H1 (cell line): Measurements from ENCODE around the gene KIF15. TPM values are rescaled to one million over a fixed set of nuclear protein-coding genes. Genes with fewer than 3 reads are reported as not detected.
A peak's percentile ranks its signal among the peaks of the same experiment; 100 is the strongest.

ENCODE experiments used
- HDAC6 ChIP-seq: IDR thresholded peaks from one replicate; pipeline ENCODE4 v1.7.1; 2012; ENCODE audit warnings: low read depth, mild to moderate bottlenecking, inconsistent platforms, low read length, moderate library complexity
- ZNF274 ChIP-seq: IDR thresholded peaks from 2 replicates; pipeline ENCODE4 v1.7.0; 2012; ENCODE audit warnings: low read length, borderline replicate concordance; ENCODE audit errors: extremely low read depth
- polyA plus RNA-seq, 7 experiments: library from polyadenylated mRNA; depleted of rRNA in 3 of 7; stranded (reverse) in 5 of 7; unstranded in 2 of 7; fragments of >200 nt in 5 of 7; fragments of 200-250 nt in 2 of 7; gene quantifications; 1 replicate in 5 of 7; 2 replicates in 1 of 7; 4 replicates in 1 of 7; pipeline versions ENCODE4 v1.2.1 to v1.2.3, GENCODE V29; 2011 to 2013; ENCODE audit warnings: missing spikeins in 2 of 7, mixed read lengths in 2 of 7
- total RNA-seq: library from RNA; stranded (reverse); fragmentation: NEBNext Ultra II Directional; extraction: Animal tissue kit (Norgen Biotek cat#: 25700); gene quantifications from 2 replicates; pipeline ENCODE4 v1.2.1, GENCODE V29; 2021
- TF ChIP-seq, protein P1 (sequence below): fragments of 300-600 bp; sonication (generic); IDR thresholded peaks from 2 replicates; pipeline ENCODE4 v1.7.1; 2012; ENCODE audit warnings: low read length, moderate library complexity, mild to moderate bottlenecking, inconsistent platforms; ENCODE audit not compliant: insufficient replicate concordance

KIF15 gene
- total and polyA plus RNA-seq, 2 of the 8 experiments (the other 6 are each of a cell fraction or from before 2014, with no cell fraction given), result 4.2 to 25.5 TPM

DNA sequence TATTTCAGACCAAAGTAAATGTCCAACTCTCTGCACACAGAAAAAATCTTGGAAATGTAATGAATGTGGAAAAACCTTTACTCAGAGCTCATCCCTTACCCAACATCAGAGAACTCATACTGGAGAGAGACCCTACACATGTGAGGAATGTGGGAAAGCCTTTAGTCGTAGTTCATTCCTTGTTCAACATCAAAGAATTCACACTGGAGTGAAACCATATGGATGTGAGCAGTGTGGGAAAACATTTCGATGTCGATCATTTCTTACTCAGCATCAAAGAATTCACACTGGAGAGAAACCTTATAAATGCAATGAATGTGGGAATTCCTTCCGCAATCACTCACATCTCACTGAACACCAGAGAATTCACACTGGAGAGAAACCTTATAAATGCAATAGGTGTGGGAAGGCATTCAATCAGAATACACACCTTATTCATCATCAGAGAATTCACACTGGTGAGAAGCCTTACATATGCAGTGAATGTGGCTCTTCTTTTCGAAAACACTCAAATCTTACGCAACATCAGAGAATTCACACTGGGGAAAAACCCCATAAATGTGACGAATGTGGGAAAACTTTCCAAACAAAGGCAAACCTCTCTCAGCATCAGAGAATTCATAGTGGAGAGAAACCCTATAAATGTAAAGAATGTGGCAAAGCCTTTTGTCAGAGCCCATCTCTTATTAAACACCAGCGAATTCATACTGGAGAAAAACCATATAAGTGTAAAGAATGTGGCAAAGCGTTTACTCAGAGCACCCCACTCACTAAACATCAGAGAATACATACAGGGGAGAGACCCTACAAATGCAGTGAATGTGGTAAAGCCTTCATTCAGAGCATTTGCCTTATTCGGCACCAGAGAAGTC, 40.1 kb upstream of the KIF15 start (continued):
- TF ChIP-seq, protein P1, sequence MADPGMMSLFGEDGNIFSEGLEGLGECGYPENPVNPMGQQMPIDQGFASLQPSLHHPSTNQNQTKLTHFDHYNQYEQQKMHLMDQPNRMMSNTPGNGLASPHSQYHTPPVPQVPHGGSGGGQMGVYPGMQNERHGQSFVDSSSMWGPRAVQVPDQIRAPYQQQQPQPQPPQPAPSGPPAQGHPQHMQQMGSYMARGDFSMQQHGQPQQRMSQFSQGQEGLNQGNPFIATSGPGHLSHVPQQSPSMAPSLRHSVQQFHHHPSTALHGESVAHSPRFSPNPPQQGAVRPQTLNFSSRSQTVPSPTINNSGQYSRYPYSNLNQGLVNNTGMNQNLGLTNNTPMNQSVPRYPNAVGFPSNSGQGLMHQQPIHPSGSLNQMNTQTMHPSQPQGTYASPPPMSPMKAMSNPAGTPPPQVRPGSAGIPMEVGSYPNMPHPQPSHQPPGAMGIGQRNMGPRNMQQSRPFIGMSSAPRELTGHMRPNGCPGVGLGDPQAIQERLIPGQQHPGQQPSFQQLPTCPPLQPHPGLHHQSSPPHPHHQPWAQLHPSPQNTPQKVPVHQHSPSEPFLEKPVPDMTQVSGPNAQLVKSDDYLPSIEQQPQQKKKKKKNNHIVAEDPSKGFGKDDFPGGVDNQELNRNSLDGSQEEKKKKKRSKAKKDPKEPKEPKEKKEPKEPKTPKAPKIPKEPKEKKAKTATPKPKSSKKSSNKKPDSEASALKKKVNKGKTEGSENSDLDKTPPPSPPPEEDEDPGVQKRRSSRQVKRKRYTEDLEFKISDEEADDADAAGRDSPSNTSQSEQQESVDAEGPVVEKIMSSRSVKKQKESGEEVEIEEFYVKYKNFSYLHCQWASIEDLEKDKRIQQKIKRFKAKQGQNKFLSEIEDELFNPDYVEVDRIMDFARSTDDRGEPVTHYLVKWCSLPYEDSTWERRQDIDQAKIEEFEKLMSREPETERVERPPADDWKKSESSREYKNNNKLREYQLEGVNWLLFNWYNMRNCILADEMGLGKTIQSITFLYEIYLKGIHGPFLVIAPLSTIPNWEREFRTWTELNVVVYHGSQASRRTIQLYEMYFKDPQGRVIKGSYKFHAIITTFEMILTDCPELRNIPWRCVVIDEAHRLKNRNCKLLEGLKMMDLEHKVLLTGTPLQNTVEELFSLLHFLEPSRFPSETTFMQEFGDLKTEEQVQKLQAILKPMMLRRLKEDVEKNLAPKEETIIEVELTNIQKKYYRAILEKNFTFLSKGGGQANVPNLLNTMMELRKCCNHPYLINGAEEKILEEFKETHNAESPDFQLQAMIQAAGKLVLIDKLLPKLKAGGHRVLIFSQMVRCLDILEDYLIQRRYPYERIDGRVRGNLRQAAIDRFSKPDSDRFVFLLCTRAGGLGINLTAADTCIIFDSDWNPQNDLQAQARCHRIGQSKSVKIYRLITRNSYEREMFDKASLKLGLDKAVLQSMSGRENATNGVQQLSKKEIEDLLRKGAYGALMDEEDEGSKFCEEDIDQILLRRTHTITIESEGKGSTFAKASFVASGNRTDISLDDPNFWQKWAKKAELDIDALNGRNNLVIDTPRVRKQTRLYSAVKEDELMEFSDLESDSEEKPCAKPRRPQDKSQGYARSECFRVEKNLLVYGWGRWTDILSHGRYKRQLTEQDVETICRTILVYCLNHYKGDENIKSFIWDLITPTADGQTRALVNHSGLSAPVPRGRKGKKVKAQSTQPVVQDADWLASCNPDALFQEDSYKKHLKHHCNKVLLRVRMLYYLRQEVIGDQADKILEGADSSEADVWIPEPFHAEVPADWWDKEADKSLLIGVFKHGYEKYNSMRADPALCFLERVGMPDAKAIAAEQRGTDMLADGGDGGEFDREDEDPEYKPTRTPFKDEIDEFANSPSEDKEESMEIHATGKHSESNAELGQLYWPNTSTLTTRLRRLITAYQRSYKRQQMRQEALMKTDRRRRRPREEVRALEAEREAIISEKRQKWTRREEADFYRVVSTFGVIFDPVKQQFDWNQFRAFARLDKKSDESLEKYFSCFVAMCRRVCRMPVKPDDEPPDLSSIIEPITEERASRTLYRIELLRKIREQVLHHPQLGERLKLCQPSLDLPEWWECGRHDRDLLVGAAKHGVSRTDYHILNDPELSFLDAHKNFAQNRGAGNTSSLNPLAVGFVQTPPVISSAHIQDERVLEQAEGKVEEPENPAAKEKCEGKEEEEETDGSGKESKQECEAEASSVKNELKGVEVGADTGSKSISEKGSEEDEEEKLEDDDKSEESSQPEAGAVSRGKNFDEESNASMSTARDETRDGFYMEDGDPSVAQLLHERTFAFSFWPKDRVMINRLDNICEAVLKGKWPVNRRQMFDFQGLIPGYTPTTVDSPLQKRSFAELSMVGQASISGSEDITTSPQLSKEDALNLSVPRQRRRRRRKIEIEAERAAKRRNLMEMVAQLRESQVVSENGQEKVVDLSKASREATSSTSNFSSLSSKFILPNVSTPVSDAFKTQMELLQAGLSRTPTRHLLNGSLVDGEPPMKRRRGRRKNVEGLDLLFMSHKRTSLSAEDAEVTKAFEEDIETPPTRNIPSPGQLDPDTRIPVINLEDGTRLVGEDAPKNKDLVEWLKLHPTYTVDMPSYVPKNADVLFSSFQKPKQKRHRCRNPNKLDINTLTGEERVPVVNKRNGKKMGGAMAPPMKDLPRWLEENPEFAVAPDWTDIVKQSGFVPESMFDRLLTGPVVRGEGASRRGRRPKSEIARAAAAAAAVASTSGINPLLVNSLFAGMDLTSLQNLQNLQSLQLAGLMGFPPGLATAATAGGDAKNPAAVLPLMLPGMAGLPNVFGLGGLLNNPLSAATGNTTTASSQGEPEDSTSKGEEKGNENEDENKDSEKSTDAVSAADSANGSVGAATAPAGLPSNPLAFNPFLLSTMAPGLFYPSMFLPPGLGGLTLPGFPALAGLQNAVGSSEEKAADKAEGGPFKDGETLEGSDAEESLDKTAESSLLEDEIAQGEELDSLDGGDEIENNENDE, result no peak
- TF ChIP-seq HDAC6 (no peak), ZNF274 (peak; percentile 94)
